ENCODE results near the gene CLSTN2. TPM values are rescaled to one million over a fixed set of nuclear protein-coding genes. Genes with fewer than 3 reads are reported as not detected.

Gene CLSTN2
- total and polyA plus RNA-seq, 8 donors = 0.31 to 1.1 (median 0.61) TPM

DNA sequence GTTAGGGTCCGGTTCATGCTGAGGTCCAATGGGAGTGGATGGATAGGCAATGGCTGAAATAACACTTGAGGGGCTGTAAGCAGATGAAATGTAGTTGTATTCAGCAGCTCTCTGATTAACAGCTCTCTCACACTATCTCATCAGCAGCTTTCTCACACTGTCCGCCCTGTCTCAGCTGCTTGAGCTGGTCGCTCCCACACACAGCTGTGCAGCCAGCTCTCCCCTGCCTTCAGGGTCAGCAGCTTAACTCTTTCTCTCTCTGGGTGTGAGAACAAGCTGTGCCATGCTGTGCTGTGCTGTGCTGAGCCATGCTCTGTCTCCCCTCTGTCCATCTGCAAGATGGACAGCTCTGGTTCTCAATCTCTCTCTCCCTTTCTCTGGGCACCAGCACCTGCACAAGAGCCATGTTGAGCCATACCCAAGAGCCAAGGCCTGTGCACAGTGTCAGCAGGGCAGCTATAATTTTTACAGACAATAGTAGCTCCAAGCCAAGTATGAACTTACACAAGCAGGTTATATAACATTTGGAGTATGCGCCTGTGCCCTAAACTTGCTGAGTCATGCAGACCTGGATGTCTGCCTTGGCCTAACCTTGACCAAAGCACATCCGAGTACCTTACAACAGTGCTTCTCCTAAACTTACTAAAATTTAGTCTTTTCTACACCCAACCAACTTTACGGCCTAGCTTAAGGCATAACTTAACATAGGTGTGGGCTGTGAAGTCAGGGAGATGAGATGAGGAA, 451.5 kb downstream of the CLSTN2 start:
- Histone ChIP-seq H3K27me3 (no peaks in the 10 kb centered on the region), H3K36me3 (no peaks in the 10 kb centered on the region), H3K27ac (no peak overlapping the region), H3K4me1 (no peaks in the 10 kb centered on the region), H3K4me3 (no peak overlapping the region), H3K9me3 (no peaks in the 10 kb centered on the region)
- DNase-seq (peak in 1 of 4 donors; percentile 35), ATAC-seq (peak; percentile 77)
- intact Hi-C loops (cut with DNase I) = no loop called here
- TF ChIP-seq, protein P1, sequence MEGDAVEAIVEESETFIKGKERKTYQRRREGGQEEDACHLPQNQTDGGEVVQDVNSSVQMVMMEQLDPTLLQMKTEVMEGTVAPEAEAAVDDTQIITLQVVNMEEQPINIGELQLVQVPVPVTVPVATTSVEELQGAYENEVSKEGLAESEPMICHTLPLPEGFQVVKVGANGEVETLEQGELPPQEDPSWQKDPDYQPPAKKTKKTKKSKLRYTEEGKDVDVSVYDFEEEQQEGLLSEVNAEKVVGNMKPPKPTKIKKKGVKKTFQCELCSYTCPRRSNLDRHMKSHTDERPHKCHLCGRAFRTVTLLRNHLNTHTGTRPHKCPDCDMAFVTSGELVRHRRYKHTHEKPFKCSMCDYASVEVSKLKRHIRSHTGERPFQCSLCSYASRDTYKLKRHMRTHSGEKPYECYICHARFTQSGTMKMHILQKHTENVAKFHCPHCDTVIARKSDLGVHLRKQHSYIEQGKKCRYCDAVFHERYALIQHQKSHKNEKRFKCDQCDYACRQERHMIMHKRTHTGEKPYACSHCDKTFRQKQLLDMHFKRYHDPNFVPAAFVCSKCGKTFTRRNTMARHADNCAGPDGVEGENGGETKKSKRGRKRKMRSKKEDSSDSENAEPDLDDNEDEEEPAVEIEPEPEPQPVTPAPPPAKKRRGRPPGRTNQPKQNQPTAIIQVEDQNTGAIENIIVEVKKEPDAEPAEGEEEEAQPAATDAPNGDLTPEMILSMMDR (IDR thresholded peaks at IDR 0.05) = no peak

DNA sequence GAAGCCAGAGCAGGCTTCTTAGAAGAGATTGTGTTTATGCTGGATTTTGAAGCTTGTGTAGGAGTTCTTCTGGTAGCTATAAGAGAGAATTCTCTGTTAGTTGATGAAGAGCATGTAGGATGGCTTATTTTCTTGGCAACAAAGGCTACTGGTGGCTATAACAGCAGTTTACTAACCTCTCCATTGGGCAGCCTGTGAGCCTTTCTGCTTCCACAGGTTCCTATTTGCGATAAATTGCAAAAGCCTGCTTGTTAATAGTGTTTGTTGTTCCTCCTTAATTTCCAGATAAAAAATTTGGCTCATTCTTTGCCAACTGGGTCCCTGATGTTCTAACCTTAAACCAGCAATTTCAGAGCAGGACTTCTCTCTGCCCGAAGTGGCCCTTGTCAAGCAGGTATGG, 452.3 kb downstream of the CLSTN2 start:
- Histone ChIP-seq H3K9me3 (no peaks in the 10 kb centered on the region), H3K27me3 (no peaks in the 10 kb centered on the region), H3K4me1 (no peaks in the 10 kb centered on the region), H3K4me3 (no peak overlapping the region), H3K27ac (no peak overlapping the region), H3K36me3 (no peaks in the 10 kb centered on the region)
- intact Hi-C loops (cut with DNase I) = no loop called here
- TF ChIP-seq, protein P1 (IDR thresholded peaks at IDR 0.05) = no peak
- DNase-seq = no peak
- peak; percentile 10 for ATAC-seq

DNA sequence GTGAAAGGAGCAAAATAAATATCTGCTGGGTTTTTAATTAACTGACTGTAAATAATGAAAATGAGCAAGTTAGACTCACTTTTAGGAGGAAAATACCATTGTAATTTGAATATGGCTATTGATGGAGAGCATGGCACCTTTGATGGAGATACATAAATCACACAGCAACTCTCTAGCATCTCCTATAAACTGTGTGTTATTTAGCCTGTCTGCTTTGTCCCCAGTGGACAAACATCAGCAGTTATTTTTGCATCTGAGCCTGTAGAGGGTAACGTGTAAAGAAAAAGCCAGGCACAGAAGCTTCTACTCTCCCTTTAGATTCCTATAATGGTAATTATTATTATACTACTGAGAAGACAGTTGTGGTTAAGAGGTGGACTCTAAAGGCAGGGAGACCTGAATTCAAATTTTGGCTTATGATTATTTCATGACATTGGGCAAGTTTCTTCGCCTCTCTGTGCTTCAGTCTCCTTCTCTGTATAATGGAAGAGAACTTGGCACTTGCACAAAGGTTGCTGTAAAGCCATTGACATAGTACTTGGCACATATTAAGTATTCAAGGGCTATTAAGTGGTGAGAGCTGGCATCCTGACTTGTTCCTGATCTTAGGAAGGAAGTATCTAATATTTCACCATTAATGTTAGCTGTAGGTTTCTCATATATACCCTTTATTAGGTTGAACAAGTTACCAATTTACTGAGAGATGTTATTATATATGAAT, 453.4 kb downstream of the CLSTN2 start:
- TF ChIP-seq, protein P1 (IDR thresholded peaks at IDR 0.05) = no peak
- no peaks in the 10 kb centered on the region for H3K9me3 ChIP-seq
- H3K36me3 ChIP-seq = no peaks in the 10 kb centered on the region
- no peaks in the 10 kb centered on the region for H3K4me1 ChIP-seq
- H3K27me3 ChIP-seq = no peaks in the 10 kb centered on the region
- no peak for DNase-seq
- intact Hi-C loops (cut with DNase I) = no loop called here
- peak overlapping the region in 1 of 2 donors; percentile 5 for H3K27ac ChIP-seq
- no peak overlapping the region for H3K4me3 ChIP-seq
- ATAC-seq = peak; percentile 73

DNA sequence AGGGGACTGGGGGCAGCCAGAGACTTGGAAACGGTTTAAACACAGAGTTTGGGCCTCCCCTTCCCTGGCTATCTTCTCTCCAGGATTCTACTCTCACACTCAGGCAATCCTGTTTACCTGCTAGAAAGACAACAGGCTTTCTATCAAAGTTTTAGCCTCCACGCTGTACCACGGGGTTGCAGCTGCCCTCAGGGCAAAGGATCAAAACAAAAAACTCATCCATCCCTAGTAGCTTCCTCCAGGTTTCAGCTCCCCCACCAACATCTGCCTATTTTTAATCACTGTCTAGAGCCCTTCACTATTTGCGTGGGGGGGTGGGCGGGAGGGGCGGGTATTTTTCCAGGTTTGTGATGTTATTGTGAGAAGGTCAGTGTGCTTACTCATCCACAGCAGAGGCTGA, 456.1 kb downstream of the CLSTN2 start:
- no peaks in the 10 kb centered on the region for H3K27me3 ChIP-seq
- H3K36me3 ChIP-seq = no peaks in the 10 kb centered on the region
- H3K27ac ChIP-seq = no peak overlapping the region
- no peaks in the 10 kb centered on the region for H3K4me1 ChIP-seq
- H3K9me3 ChIP-seq = no peaks in the 10 kb centered on the region
- ATAC-seq (no peak), DNase-seq (no peak)
- no peak overlapping the region for H3K4me3 ChIP-seq
- intact Hi-C loops (cut with DNase I) = no loop called here
- TF ChIP-seq, protein P1 (IDR thresholded peaks at IDR 0.05) = no peak

DNA sequence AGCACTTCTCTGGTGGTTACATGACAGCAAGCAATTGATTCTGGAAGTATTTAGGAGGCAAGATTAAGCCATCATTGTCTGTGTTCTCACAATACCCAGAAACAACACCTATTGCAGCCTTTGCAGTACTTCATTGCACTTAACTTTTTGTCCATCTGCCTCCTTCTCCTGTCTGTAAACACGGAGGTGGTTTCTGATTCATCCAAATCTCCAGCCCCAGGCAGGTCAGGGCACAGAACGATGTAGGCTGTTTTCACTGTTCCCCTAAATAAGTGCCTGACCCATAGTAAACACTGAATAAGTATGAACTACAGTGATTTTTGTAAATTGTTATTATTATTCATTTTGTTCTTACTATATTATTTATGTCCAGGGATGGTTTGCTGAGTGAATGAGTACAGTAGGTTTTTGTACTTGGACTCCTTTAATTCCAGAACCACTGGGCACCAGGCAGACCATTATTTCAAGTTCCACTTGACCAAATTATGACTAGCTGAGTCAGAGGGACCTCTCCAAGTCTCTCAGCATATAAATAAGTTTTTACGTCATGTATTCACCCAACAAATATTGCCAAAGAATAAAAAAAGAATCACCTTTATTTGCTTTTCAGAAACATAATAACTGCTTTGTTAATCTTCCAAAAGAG, 459.6 kb downstream of the CLSTN2 start:
- peak; percentile 85 for ATAC-seq
- H3K27me3 ChIP-seq = no peaks in the 10 kb centered on the region
- no peak for DNase-seq
- intact Hi-C loops (cut with DNase I) = no loop called here
- TF ChIP-seq, protein P1 (IDR thresholded peaks at IDR 0.05) = no peak
- no peaks in the 10 kb centered on the region for H3K9me3 ChIP-seq
- H3K27ac ChIP-seq = peak overlapping the region in 1 of 2 donors; percentile 3
- no peaks in the 10 kb centered on the region for H3K4me1 ChIP-seq
- no peaks in the 10 kb centered on the region for H3K36me3 ChIP-seq
- H3K4me3 ChIP-seq = no peak overlapping the region
